ENCODE measurements around the gene OTUB2. TPM values are rescaled to one million over a fixed set of nuclear protein-coding genes. Genes with fewer than 3 reads are reported as not detected.

OTUB2 gene
- total and polyA plus RNA-seq, 2 of the 8 experiments (the other 6 are each of a cell fraction or from before 2014, with no cell fraction given): 2.2 to 4.2 TPM

- TF ChIP-seq CHD1 (IDR thresholded peaks at IDR 0.05; ENCODE audit: low read depth, low read length): no peak
- no peak for TF ChIP-seq KDM4A (IDR thresholded peaks at IDR 0.05; ENCODE audit: low read depth, low read length, severe bottlenecking)
- no peak for TF ChIP-seq SUZ12 (IDR thresholded peaks at IDR 0.05; ENCODE audit: low read length)
- no peak for TF ChIP-seq SIN3A (conservative IDR thresholded peaks at IDR 0.05 in 1 of 2, IDR thresholded peaks at IDR 0.05 in 1 of 2; ENCODE audit: low read depth in 1 of 2, low read length in 2 of 2)
- TF ChIP-seq CHD2 (IDR thresholded peaks at IDR 0.05; ENCODE audit: low read length): no peak
Observed at GRCh38 chr14:94087891-94088290, 61.8 kb downstream of the OTUB2 start (continued).

All from H1 (cell line).